Immature natural killer cell (primary cell): Measurements from ENCODE around the gene AHCTF1. TPM values are rescaled to one million over a fixed set of nuclear protein-coding genes. Genes with fewer than 3 reads are reported as not detected.

Source experiments
- DNase-seq, 3 donors: peaks; one replicate each; pipeline ENCODE4 v3.0.0; 2022; ENCODE audit warnings: mixed read lengths in 1 of 3
- H3K27ac Mint-ChIP-seq, 6 donors: one replicate each; pipeline ENCODE4 v1.8.0; 2020; ENCODE audit warnings: mixed read lengths in 6 of 6, mild to moderate bottlenecking in 5 of 6, inconsistent platforms in 4 of 6, moderate library complexity in 3 of 6
- H3K27me3 Mint-ChIP-seq, 3 donors: one replicate each; pipeline ENCODE4 v1.8.0; 2020 to 2021; ENCODE audit warnings: low read depth in 3 of 3, mild to moderate bottlenecking in 3 of 3, mixed read lengths in 3 of 3, moderate library complexity in 3 of 3, inconsistent platforms in 1 of 3
- H3K36me3 Mint-ChIP-seq, 3 donors: one replicate each; pipeline ENCODE4 v1.8.0; 2020; ENCODE audit warnings: mixed read lengths in 3 of 3, inconsistent platforms in 2 of 3, mild to moderate bottlenecking in 2 of 3
- H3K4me1 Mint-ChIP-seq, 2 donors: one replicate each; pipeline ENCODE4 v1.8.0; 2020; ENCODE audit warnings: inconsistent platforms in 2 of 2, mild to moderate bottlenecking in 2 of 2, mixed read lengths in 2 of 2, moderate library complexity in 1 of 2
- H3K4me3 Mint-ChIP-seq, 5 donors: one replicate each; pipeline ENCODE4 v1.8.0; 2020; ENCODE audit warnings: mild to moderate bottlenecking in 5 of 5, mixed read lengths in 5 of 5, inconsistent platforms in 3 of 5, moderate library complexity in 3 of 5
- H3K9me3 Mint-ChIP-seq, 6 donors: one replicate each; pipeline ENCODE4 v1.8.0; 2020; ENCODE audit warnings: mild to moderate bottlenecking in 6 of 6, mixed read lengths in 6 of 6, inconsistent platforms in 4 of 6, moderate library complexity in 3 of 6
- polyA plus RNA-seq, 3 donors: library from polyadenylated mRNA; unstranded; fragments of 300-500 nt; fragmentation: Illumina TruSeq; gene quantifications; one replicate each; pipeline ENCODE4 v1.2.3, GENCODE V29; 2021

Gene AHCTF1
- polyA plus RNA-seq, 3 donors from 2014 or later: 7.1 to 15.4 (median 7.4) TPM

GRCh38 chr1:246797597-246797996 lies 134.2 kb downstream of the AHCTF1 start:
- peaks cover 0 to 8% (median 0%) of the 10 kb centered on the region in 3 donors for H3K27me3 Mint-ChIP-seq
- H3K36me3 Mint-ChIP-seq: no peaks in the 10 kb centered on the region
- no peak overlapping the region for H3K27ac Mint-ChIP-seq
- no peak overlapping the region for H3K4me3 Mint-ChIP-seq
- H3K4me1 Mint-ChIP-seq: no peaks in the 10 kb centered on the region
- DNase-seq: no peak
- H3K9me3 Mint-ChIP-seq: no peaks in the 10 kb centered on the region

- H3K4me1 Mint-ChIP-seq: no peaks in the 10 kb centered on the region
- peaks cover 0 to 7% (median 0%) of the 10 kb centered on the region in 3 donors for H3K27me3 Mint-ChIP-seq
- no peaks in the 10 kb centered on the region for H3K36me3 Mint-ChIP-seq
- no peak for DNase-seq
- H3K9me3 Mint-ChIP-seq: no peaks in the 10 kb centered on the region
- no peak overlapping the region for H3K4me3 Mint-ChIP-seq
- no peak overlapping the region for H3K27ac Mint-ChIP-seq
Observed at GRCh38 chr1:246797157-246797556, 134.6 kb downstream of the AHCTF1 start.

- H3K4me3 Mint-ChIP-seq: no peak overlapping the region
- peaks cover 0 to 4% (median 3%) of the 10 kb centered on the region in 3 donors for H3K27me3 Mint-ChIP-seq
- no peaks in the 10 kb centered on the region for H3K9me3 Mint-ChIP-seq
- H3K36me3 Mint-ChIP-seq: no peaks in the 10 kb centered on the region
- no peaks in the 10 kb centered on the region for H3K4me1 Mint-ChIP-seq
- DNase-seq: no peak
- H3K27ac Mint-ChIP-seq: no peak overlapping the region
Observed at GRCh38 chr1:246795906-246796694, 135.6 kb downstream of the AHCTF1 start.

GRCh38 chr1:246794828-246795671 lies 136.7 kb downstream of the AHCTF1 start:
- H3K9me3 Mint-ChIP-seq: no peaks in the 10 kb centered on the region
- no peaks in the 10 kb centered on the region for H3K36me3 Mint-ChIP-seq
- H3K27me3 Mint-ChIP-seq: peaks cover 0 to 4% (median 3%) of the 10 kb centered on the region in 3 donors
- no peak overlapping the region for H3K27ac Mint-ChIP-seq
- H3K4me3 Mint-ChIP-seq: no peak overlapping the region
- no peaks in the 10 kb centered on the region for H3K4me1 Mint-ChIP-seq
- no peak for DNase-seq

- Mint-ChIP-seq H3K9me3 (no peaks in the 10 kb centered on the region), H3K4me1 (peaks cover under 1 to 3% of the 10 kb centered on the region in 2 donors)
Observed at GRCh38 chr1:246794048-246794827, 137.5 kb downstream of the AHCTF1 start.

GRCh38 chr1:246793356-246793896 lies 138.3 kb downstream of the AHCTF1 start:
- DNase-seq: no peak

More at GRCh38 chr1:246794048-246794827, 137.5 kb downstream of the AHCTF1 start:
- peaks cover 0 to 4% (median 3%) of the 10 kb centered on the region in 3 donors for H3K27me3 Mint-ChIP-seq
- DNase-seq: no peak
- peaks cover 0 to 1% (median 0%) of the 10 kb centered on the region in 3 donors for H3K36me3 Mint-ChIP-seq
- H3K4me3 Mint-ChIP-seq: no peak overlapping the region
- no peak overlapping the region for H3K27ac Mint-ChIP-seq

GRCh38 chr1:246792603-246793002 lies 139.1 kb downstream of the AHCTF1 start:
- Mint-ChIP-seq H3K9me3 (no peaks in the 10 kb centered on the region), H3K4me1 (peaks cover 2 to 5% of the 10 kb centered on the region in 2 donors), H3K36me3 (peaks cover 0 to 3% (median 0%) of the 10 kb centered on the region in 3 donors), H3K27me3 (peaks cover 0 to 3% (median 0%) of the 10 kb centered on the region in 3 donors), H3K4me3 (no peak overlapping the region), H3K27ac (no peak overlapping the region)
- no peak for DNase-seq

More at GRCh38 chr1:246793356-246793896, 138.3 kb downstream of the AHCTF1 start:
- H3K27me3 Mint-ChIP-seq: peaks cover 0 to 4% (median 3%) of the 10 kb centered on the region in 3 donors
- peaks cover 0 to 3% (median 0%) of the 10 kb centered on the region in 3 donors for H3K36me3 Mint-ChIP-seq
- no peak overlapping the region for H3K27ac Mint-ChIP-seq
- H3K4me1 Mint-ChIP-seq: peaks cover 2 to 5% of the 10 kb centered on the region in 2 donors
- H3K9me3 Mint-ChIP-seq: no peaks in the 10 kb centered on the region
- no peak overlapping the region for H3K4me3 Mint-ChIP-seq

GRCh38 chr1:246791303-246791918 lies 140.3 kb downstream of the AHCTF1 start:
- H3K27me3 Mint-ChIP-seq: peaks cover 0 to 3% (median 0%) of the 10 kb centered on the region in 3 donors
- H3K4me3 Mint-ChIP-seq: no peak overlapping the region
- H3K36me3 Mint-ChIP-seq: peaks cover 0 to 3% (median 0%) of the 10 kb centered on the region in 3 donors
- no peak overlapping the region for H3K27ac Mint-ChIP-seq
- H3K4me1 Mint-ChIP-seq: peaks cover 2 to 5% of the 10 kb centered on the region in 2 donors
- no peak for DNase-seq
- H3K9me3 Mint-ChIP-seq: no peaks in the 10 kb centered on the region

- Mint-ChIP-seq H3K27me3 (peaks cover 0 to 3% (median under 1%) of the 10 kb centered on the region in 3 donors), H3K36me3 (peaks cover 0 to 3% (median 0%) of the 10 kb centered on the region in 3 donors), H3K4me1 (peaks cover 2 to 5% of the 10 kb centered on the region in 2 donors), H3K4me3 (no peak overlapping the region), H3K9me3 (no peaks in the 10 kb centered on the region), H3K27ac (no peak overlapping the region)
- DNase-seq: no peak
Observed at GRCh38 chr1:246790833-246791232, 140.9 kb downstream of the AHCTF1 start.

- DNase-seq: no peak
- no peaks in the 10 kb centered on the region for H3K9me3 Mint-ChIP-seq
- H3K27ac Mint-ChIP-seq: no peak overlapping the region
- peaks cover 2 to 5% of the 10 kb centered on the region in 2 donors for H3K4me1 Mint-ChIP-seq
- H3K36me3 Mint-ChIP-seq: peaks cover 0 to 3% (median 0%) of the 10 kb centered on the region in 3 donors
- H3K4me3 Mint-ChIP-seq: no peak overlapping the region
- peaks cover 0 to 3% (median 3%) of the 10 kb centered on the region in 3 donors for H3K27me3 Mint-ChIP-seq
Observed at GRCh38 chr1:246790364-246790763, 141.4 kb downstream of the AHCTF1 start.

GRCh38 chr1:246789454-246790339 lies 142.1 kb downstream of the AHCTF1 start:
- Mint-ChIP-seq H3K27ac (no peak overlapping the region), H3K4me3 (peak overlapping the region in 4 of 5 donors; percentile 34 to 69 (median 60))

More at GRCh38 chr1:246789454-246790339, 142.1 kb downstream of the AHCTF1 start:
- Mint-ChIP-seq H3K36me3 (peaks cover 0 to 3% (median 0%) of the 10 kb centered on the region in 3 donors), H3K27me3 (peaks cover 0 to 6% (median 3%) of the 10 kb centered on the region in 3 donors), H3K4me1 (peaks cover 7 to 11% of the 10 kb centered on the region in 2 donors), H3K9me3 (no peaks in the 10 kb centered on the region)
- no peak for DNase-seq
